ENCODE data around the gene STX3.

DNA sequence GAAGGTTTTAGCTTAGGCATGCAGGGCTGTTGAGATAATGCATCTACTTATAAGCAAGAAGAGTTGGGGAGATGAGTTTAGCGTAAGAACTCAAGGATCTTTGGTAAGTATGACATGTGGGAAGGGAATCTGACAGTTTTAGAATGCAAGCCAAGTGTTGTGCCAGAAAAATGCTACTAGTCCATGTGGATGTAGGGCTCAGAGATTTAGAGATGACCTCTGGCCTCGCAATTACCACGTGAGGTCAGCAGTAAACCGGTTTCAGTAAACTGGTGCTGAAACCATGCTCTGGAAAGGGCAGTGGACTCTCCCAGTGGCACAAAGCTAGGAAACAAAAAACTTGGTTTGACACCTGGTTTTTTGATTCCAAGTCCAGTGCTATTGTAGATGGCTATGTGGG lies 36.5 kb downstream of the STX3 start:
- TF ChIP-seq ZNF274 (IDR thresholded peaks at IDR 0.05; ENCODE audit: low read depth, low read length) (no peak), YY1 (IDR thresholded peaks at IDR 0.05; ENCODE audit: extremely low read depth, insufficient replicate concordance, low read depth, low read length) (no peak), POLR2A (IDR thresholded peaks at IDR 0.05; ENCODE audit: borderline replicate concordance, extremely low read depth, insufficient read depth, insufficient read length) (no peak), EZH2phosphoT487 (IDR thresholded peaks at IDR 0.05; ENCODE audit: borderline replicate concordance) (no peak), TCF7L2 (IDR thresholded peaks at IDR 0.05; ENCODE audit: borderline replicate concordance, extremely low read depth, insufficient read depth, insufficient read length) (no peak), SP1 (IDR thresholded peaks at IDR 0.05; ENCODE audit: low read depth) (no peak), JUND (IDR thresholded peaks at IDR 0.05) (no peak), EGR1 (IDR thresholded peaks at IDR 0.05; ENCODE audit: low read depth) (no peak)
- TF ChIP-seq, protein P1, sequence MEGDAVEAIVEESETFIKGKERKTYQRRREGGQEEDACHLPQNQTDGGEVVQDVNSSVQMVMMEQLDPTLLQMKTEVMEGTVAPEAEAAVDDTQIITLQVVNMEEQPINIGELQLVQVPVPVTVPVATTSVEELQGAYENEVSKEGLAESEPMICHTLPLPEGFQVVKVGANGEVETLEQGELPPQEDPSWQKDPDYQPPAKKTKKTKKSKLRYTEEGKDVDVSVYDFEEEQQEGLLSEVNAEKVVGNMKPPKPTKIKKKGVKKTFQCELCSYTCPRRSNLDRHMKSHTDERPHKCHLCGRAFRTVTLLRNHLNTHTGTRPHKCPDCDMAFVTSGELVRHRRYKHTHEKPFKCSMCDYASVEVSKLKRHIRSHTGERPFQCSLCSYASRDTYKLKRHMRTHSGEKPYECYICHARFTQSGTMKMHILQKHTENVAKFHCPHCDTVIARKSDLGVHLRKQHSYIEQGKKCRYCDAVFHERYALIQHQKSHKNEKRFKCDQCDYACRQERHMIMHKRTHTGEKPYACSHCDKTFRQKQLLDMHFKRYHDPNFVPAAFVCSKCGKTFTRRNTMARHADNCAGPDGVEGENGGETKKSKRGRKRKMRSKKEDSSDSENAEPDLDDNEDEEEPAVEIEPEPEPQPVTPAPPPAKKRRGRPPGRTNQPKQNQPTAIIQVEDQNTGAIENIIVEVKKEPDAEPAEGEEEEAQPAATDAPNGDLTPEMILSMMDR (IDR thresholded peaks at IDR 0.05 in 2 of 3, conservative IDR thresholded peaks at IDR 0.05 in 1 of 3; ENCODE audit: borderline replicate concordance in 1 of 3, insufficient read depth in 1 of 3, low read depth in 2 of 3, low read length in 2 of 3), result no peak
